Smooth muscle cell (in vitro differentiated cells): ENCODE data around the gene MYO1D. TPM values are rescaled to one million over a fixed set of nuclear protein-coding genes. Genes with fewer than 3 reads are reported as not detected.

Experiments used
- DNase-seq: peaks from one replicate; lab custom pipeline; 2025; ENCODE audit not compliant: unreplicated experiment; lab: John Stamatoyannopoulos, UW
- H2AFZ ChIP-seq: fragments of 200-600 bp; sonication (generic); 2 replicates; pipeline ENCODE4 v1.6.0; 2016; ENCODE audit warnings: antibody characterized with exemption, low read depth, mild to moderate bottlenecking
- H3F3A ChIP-seq: fragments of 200-600 bp; sonication (generic); 2 replicates; pipeline ENCODE4 v1.6.0; 2017; ENCODE audit warnings: antibody characterized with exemption, low read depth
- H3K27ac ChIP-seq: fragments of 200-600 bp; sonication (generic); 2 replicates; pipeline ENCODE4 v1.5.1; 2016; ENCODE audit warnings: low read depth, mild to moderate bottlenecking
- H3K27me3 ChIP-seq: fragments of 200-600 bp; sonication (generic); 2 replicates; pipeline ENCODE4 v1.6.1; 2016; ENCODE audit warnings: low read depth, mild to moderate bottlenecking
- H3K36me3 ChIP-seq: fragments of 200-600 bp; sonication (generic); 2 replicates; pipeline ENCODE4 v1.5.1; 2016; ENCODE audit warnings: low read depth
- H3K4me1 ChIP-seq: fragments of 200-600 bp; sonication (generic); 2 replicates; pipeline ENCODE4 v1.5.1; 2016; ENCODE audit warnings: low read depth
- H3K4me2 ChIP-seq: fragments of 200-600 bp; sonication (generic); 2 replicates; pipeline ENCODE4 v1.6.0; 2016; ENCODE audit warnings: mild to moderate bottlenecking
- H3K4me3 ChIP-seq: fragments of 200-600 bp; sonication (generic); 2 replicates; pipeline ENCODE4 v1.5.1; 2016; ENCODE audit warnings: mild to moderate bottlenecking
- H3K79me2 ChIP-seq: fragments of 200-600 bp; sonication (generic); 2 replicates; pipeline ENCODE4 v1.6.0; 2016; ENCODE audit warnings: low read depth, mild to moderate bottlenecking
- H3K9ac ChIP-seq: fragments of 200-600 bp; sonication (generic); 2 replicates; pipeline ENCODE4 v1.6.0; 2016; ENCODE audit warnings: low read depth
- H3K9me3 ChIP-seq: fragments of 200-600 bp; sonication (generic); replicated peaks from 2 replicates; pipeline ENCODE4 v1.5.1; 2016; ENCODE audit warnings: low read depth
- H4K20me1 ChIP-seq: fragments of 200-600 bp; sonication (generic); 2 replicates; pipeline ENCODE4 v1.6.0; 2016; ENCODE audit warnings: low read depth
- CTCF ChIP-seq: fragments of 200-600 bp; sonication (generic); IDR thresholded peaks from 2 replicates; pipeline ENCODE4 v1.5.1; 2017; ENCODE audit warnings: borderline replicate concordance, mild to moderate bottlenecking, antibody characterized with exemption; ENCODE audit not compliant: insufficient read depth, poor library complexity, severe bottlenecking
- WGBS: methylation state at CpG from one replicate; pipeline ENCODE4 v1.1.7; 2016; ENCODE audit warnings: low lambda C conversion rate; 5-methylcytosine and 5-hydroxymethylcytosine counted together
- polyA plus RNA-seq: library from polyadenylated mRNA; unstranded; fragments of >200 nt; fragmentation: Nextera tagmentation; extraction: Ambion mirVana; gene quantifications from 2 replicates; pipeline ENCODE4 v1.2.1, GENCODE V29; 2016
- total RNA-seq: library from RNA; depleted of rRNA; stranded (reverse); fragments of >200 nt; gene quantifications from 2 replicates; pipeline ENCODE4 v1.2.3, GENCODE V29; 2014

Gene MYO1D
- total and polyA plus RNA-seq, 2 experiments from 2014 or later = 13.9 to 35.7 TPM

- Histone ChIP-seq H2AFZ (no peak overlapping the region), H3K4me3 (no peak overlapping the region), H3K9ac (no peak overlapping the region), H3K79me2 (no peaks in the 10 kb centered on the region), H4K20me1 (peaks cover 24% of the 10 kb centered on the region), H3K4me2 (no peak overlapping the region), H3K4me1 (peaks cover 11% of the 10 kb centered on the region), H3K27me3 (no peaks in the 10 kb centered on the region), H3K27ac (no peak overlapping the region), H3F3A (no peaks in the 10 kb centered on the region), H3K9me3 (no peaks in the 10 kb centered on the region), H3K36me3 (peaks cover 23% of the 10 kb centered on the region)
- 94% methylated on average over 5 of the region's 5 CpGs for WGBS
- DNase-seq = no peak
- no peak for TF ChIP-seq CTCF
Measured at GRCh38 chr17:32479074-32479617, 397.8 kb downstream of the MYO1D start.

- no peak for TF ChIP-seq CTCF
- H4K20me1 ChIP-seq = peaks cover 18% of the 10 kb centered on the region
- no peaks in the 10 kb centered on the region for H3K79me2 ChIP-seq
- peaks cover 23% of the 10 kb centered on the region for H3K36me3 ChIP-seq
- H3K4me3 ChIP-seq = no peak overlapping the region
- H3K9me3 ChIP-seq = no peaks in the 10 kb centered on the region
- H3K9ac ChIP-seq = no peak overlapping the region
- H3K27ac ChIP-seq = no peak overlapping the region
- H3K4me2 ChIP-seq = no peak overlapping the region
- H2AFZ ChIP-seq = no peak overlapping the region
- no peaks in the 10 kb centered on the region for H3K27me3 ChIP-seq
- H3F3A ChIP-seq = no peaks in the 10 kb centered on the region
- 98% methylated on average over 8 of the region's 8 CpGs for WGBS
- no peaks in the 10 kb centered on the region for H3K4me1 ChIP-seq
- no peak for DNase-seq
Measured at GRCh38 chr17:32477220-32477619, 399.7 kb downstream of the MYO1D start.

GRCh38 chr17:32475258-32475657, 401.7 kb downstream of the MYO1D start:
- WGBS = 95% methylated on average over 3 of the region's 3 CpGs
- Histone ChIP-seq H3K4me2 (no peak overlapping the region), H3K9ac (no peak overlapping the region), H3K4me3 (no peak overlapping the region), H2AFZ (no peak overlapping the region), H3K27me3 (no peaks in the 10 kb centered on the region), H3K9me3 (no peaks in the 10 kb centered on the region), H3K79me2 (peaks cover 12% of the 10 kb centered on the region), H3K27ac (no peak overlapping the region), H3F3A (no peaks in the 10 kb centered on the region), H3K36me3 (peaks cover 29% of the 10 kb centered on the region), H4K20me1 (peaks cover 35% of the 10 kb centered on the region), H3K4me1 (no peaks in the 10 kb centered on the region)
- DNase-seq = no peak
- no peak for TF ChIP-seq CTCF

- peaks cover 56% of the 10 kb centered on the region for H4K20me1 ChIP-seq
- H3K4me3 ChIP-seq = no peak overlapping the region
- no peak overlapping the region for H3K9ac ChIP-seq
- peaks cover 22% of the 10 kb centered on the region for H3K79me2 ChIP-seq
- H3K27me3 ChIP-seq = no peaks in the 10 kb centered on the region
- no peak for DNase-seq
- H3K4me1 ChIP-seq = no peaks in the 10 kb centered on the region
- 96% methylated on average over 4 of the region's 4 CpGs for whole genome bisulfite sequencing
- no peak overlapping the region for H2AFZ ChIP-seq
- no peak for TF ChIP-seq CTCF
- no peaks in the 10 kb centered on the region for H3F3A ChIP-seq
- no peak overlapping the region for H3K27ac ChIP-seq
- H3K4me2 ChIP-seq = no peak overlapping the region
- no peaks in the 10 kb centered on the region for H3K9me3 ChIP-seq
- H3K36me3 ChIP-seq = peaks cover 35% of the 10 kb centered on the region
Measured at GRCh38 chr17:32471652-32472051, 405.3 kb downstream of the MYO1D start.
